ENCODE measurements around the gene ITGAL. TPM values are rescaled to one million over a fixed set of nuclear protein-coding genes. Genes with fewer than 3 reads are reported as not detected.
A peak's percentile ranks its signal among the peaks of the same experiment; 100 is the strongest.

Gene ITGAL
- total RNA-seq (176 and 184 TPM in 2 replicates), polyA plus RNA-seq (110 and 118 TPM in 2 replicates), polyA minus RNA-seq (62.9 and 136 TPM in 2 replicates)
- total RNA-seq (2013) = 48.6 TPM

DNA sequence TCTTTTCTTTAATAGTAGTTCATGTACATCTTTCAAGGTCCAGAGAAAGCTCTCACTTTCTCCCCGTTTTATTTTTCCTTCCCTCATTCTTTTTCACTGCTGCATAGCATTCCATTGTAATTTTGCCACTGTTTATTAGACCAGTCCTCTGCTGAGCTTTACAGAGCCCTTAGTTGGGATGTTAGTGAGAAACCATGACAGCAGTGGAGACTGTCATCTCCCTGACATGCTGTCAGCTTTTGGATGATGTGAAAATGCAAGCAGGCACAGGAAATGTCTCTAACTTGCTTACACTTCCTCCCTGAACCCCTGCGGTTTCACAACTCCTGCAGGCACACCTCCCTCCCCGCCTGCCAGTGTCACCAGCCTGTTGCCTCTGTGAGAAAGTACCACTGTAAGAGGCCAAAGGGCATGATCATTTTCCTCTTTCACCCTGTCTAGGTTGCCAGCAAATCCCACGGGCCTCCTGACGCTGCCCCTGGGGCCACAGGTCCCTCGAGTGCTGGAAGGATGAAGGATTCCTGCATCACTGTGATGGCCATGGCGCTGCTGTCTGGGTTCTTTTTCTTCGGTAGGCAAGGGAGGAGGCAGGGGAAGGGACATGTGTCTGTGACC is at the start of gene ITGAL:
ITGAL (plus strand) TSS at position 415 of the 615 bp plus-strand sequence; CDS start at position 511, 96 bp downstream.
- no peaks in the 10 kb centered on the region for H3K27me3 ChIP-seq (replicated peaks in 1 of 4; ENCODE audit: control extremely low read depth in 1 of 4, control insufficient read depth in 3 of 4, insufficient read depth in 4 of 4, low read length in 3 of 4)
- Mint-ChIP-seq H3K4me1 (peaks cover 47% of the 10 kb centered on the region), H3K9me3 (ENCODE audit: insufficient read depth) (no peaks in the 10 kb centered on the region), H3K27ac (peak within 1 kb of the TSS; percentile 91), H3K4me3 (peak within 1 kb of the TSS; percentile 83), H3K27me3 (no peaks in the 10 kb centered on the region)
- peaks cover 0 to 18% of the 10 kb centered on the region in 2 experiments for H3K36me3 ChIP-seq (replicated peaks in 1 of 2; ENCODE audit: control extremely low read depth in 1 of 2, control insufficient read depth in 1 of 2, extremely low read depth in 1 of 2, insufficient read depth in 2 of 2, low read length in 1 of 2)
- 5% methylated on average over 5 of the region's 8 CpGs for WGBS (ENCODE audit: insufficient coverage)
- TF ChIP-seq EZH2 (IDR thresholded peaks at IDR 0.05; ENCODE audit: borderline replicate concordance, insufficient read depth, low read depth, low read length, poor library complexity, severe bottlenecking) = no peak
- TF ChIP-seq, protein P1, sequence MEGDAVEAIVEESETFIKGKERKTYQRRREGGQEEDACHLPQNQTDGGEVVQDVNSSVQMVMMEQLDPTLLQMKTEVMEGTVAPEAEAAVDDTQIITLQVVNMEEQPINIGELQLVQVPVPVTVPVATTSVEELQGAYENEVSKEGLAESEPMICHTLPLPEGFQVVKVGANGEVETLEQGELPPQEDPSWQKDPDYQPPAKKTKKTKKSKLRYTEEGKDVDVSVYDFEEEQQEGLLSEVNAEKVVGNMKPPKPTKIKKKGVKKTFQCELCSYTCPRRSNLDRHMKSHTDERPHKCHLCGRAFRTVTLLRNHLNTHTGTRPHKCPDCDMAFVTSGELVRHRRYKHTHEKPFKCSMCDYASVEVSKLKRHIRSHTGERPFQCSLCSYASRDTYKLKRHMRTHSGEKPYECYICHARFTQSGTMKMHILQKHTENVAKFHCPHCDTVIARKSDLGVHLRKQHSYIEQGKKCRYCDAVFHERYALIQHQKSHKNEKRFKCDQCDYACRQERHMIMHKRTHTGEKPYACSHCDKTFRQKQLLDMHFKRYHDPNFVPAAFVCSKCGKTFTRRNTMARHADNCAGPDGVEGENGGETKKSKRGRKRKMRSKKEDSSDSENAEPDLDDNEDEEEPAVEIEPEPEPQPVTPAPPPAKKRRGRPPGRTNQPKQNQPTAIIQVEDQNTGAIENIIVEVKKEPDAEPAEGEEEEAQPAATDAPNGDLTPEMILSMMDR (IDR thresholded peaks at IDR 0.05) = no peak
- H3K4me2 ChIP-seq (replicated peaks; ENCODE audit: low read depth, low read length, poor library complexity, severe bottlenecking) = peak within 1 kb of the TSS; percentile 94
- no peaks in the 10 kb centered on the region for H3K9me3 ChIP-seq (ENCODE audit: control extremely low read depth in 1 of 3, control insufficient read depth in 2 of 3, insufficient read depth in 1 of 3, low read length in 2 of 3)
- CTCF ChIA-PET = interaction anchor here (0.9 to 6.5 kb wide), 9 partner anchors 8 to 156 kb away, joined by 3 to 77 read pairs (median 3); partner anchors contain the start of genes DCTPP1 and SEPHS2
- H3K9ac ChIP-seq (ENCODE audit: low read length) = peak within 1 kb of the TSS; percentile 77
- intact Hi-C loops (cut with micrococcal nuclease) = loop anchor here (2.0 to 5.0 kb wide), 4 partner anchors 28 to 95 kb away; partner anchors contain the start of genes DCTPP1, SEPHS2 and ZNF768
- H3K79me2 ChIP-seq (ENCODE audit: control insufficient read depth, insufficient read depth, low read length) = peaks cover 22% of the 10 kb centered on the region
- POLR2A ChIA-PET = interaction anchor here (0.6 to 5.7 kb wide), 13 partner anchors 11 to 188 kb away, joined by 3 to 74 read pairs (median 5); partner anchors contain the start of genes DCTPP1, PRR14 and SEPHS2
- ATAC-seq (ENCODE audit: low read depth) (peak; percentile 69), DNase-seq (peak; percentile 83)
- peaks cover 42 to 48% of the 10 kb centered on the region in 2 donors for H3K4me1 ChIP-seq (ENCODE audit: control insufficient read depth in 2 of 2, insufficient read depth in 2 of 2, low read length in 2 of 2)
- peak within 1 kb of the TSS; percentile 71 for H2AFZ ChIP-seq (ENCODE audit: insufficient read depth, low read depth, low read length, poor library complexity, severe bottlenecking)
- no peaks in the 10 kb centered on the region for H4K20me1 ChIP-seq (ENCODE audit: control insufficient read depth, insufficient read depth, low read length, poor library complexity, severe bottlenecking)
- peak within 1 kb of the TSS; percentile 70 to 82 for H3K27ac ChIP-seq (ENCODE audit: low read length in 2 of 2)
- peak within 1 kb of the TSS; percentile 39 to 76 (median 59) for H3K4me3 ChIP-seq (ENCODE audit: control extremely low read depth in 1 of 5, extremely low read depth in 1 of 5, insufficient read depth in 1 of 5, low read depth in 2 of 5, low read length in 4 of 5)

DNA sequence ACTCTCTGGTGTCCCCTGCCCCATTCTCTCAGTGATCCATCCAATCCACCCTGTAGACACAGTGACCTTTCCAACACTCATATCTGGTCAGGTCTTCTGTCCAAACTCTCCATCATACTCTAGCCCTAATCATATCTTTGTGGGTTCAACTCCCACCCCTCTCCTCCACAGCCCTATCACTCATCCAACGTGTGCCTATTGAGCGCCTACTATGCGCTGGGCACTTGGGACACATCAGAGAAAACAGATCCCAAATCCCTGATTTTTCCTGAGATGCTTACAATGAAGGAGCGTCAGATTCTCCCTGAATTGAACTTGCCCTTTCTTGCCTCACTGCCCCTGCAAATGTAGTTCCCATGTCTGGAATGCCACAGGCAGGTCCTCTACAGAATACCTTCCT is 44.5 kb upstream of the ITGAL start:
- Mint-ChIP-seq H3K27me3 (no peaks in the 10 kb centered on the region), H3K4me3 (peak overlapping the region; percentile 70), H3K9me3 (ENCODE audit: insufficient read depth) (no peaks in the 10 kb centered on the region), H3K27ac (peak overlapping the region; percentile 77), H3K4me1 (peaks cover 15% of the 10 kb centered on the region)
- ChIA-PET CTCF (interaction anchor here (4.6 kb wide), 1 partner anchor 107 kb away, joined by 55 read pairs; the partner anchor contains the start of gene ZNF747), POLR2A (interaction anchor here (1.0 kb wide), 1 partner anchor 10 kb away, joined by 3 read pairs; no protein-coding TSS in a partner anchor)
- H4K20me1 ChIP-seq (ENCODE audit: control insufficient read depth, insufficient read depth, low read length, poor library complexity, severe bottlenecking) = no peaks in the 10 kb centered on the region
- peaks cover 12 to 21% of the 10 kb centered on the region in 2 donors for H3K4me1 ChIP-seq (ENCODE audit: control insufficient read depth in 2 of 2, insufficient read depth in 2 of 2, low read length in 2 of 2)
- peaks cover 5 to 31% of the 10 kb centered on the region in 2 experiments for H3K36me3 ChIP-seq (replicated peaks in 1 of 2; ENCODE audit: control extremely low read depth in 1 of 2, control insufficient read depth in 1 of 2, extremely low read depth in 1 of 2, insufficient read depth in 2 of 2, low read length in 1 of 2)
- H3K4me2 ChIP-seq (replicated peaks; ENCODE audit: low read depth, low read length, poor library complexity, severe bottlenecking) = no peak overlapping the region
- 98% methylated on average over 4 of the region's 4 CpGs for WGBS (ENCODE audit: insufficient coverage)
- no peak overlapping the region for H3K9ac ChIP-seq (ENCODE audit: low read length)
- ATAC-seq (ENCODE audit: low read depth) = no peak
- H3K27ac ChIP-seq (ENCODE audit: low read length in 2 of 2) = no peak overlapping the region
- peaks cover 27% of the 10 kb centered on the region for H3K79me2 ChIP-seq (ENCODE audit: control insufficient read depth, insufficient read depth, low read length)
- TF ChIP-seq, protein P1 (IDR thresholded peaks at IDR 0.05) = no peak
- no peak for TF ChIP-seq EZH2 (IDR thresholded peaks at IDR 0.05; ENCODE audit: borderline replicate concordance, insufficient read depth, low read depth, low read length, poor library complexity, severe bottlenecking)
- DNase-seq = no peak
- intact Hi-C loops (cut with micrococcal nuclease) = no loop called here
- no peak overlapping the region for H2AFZ ChIP-seq (ENCODE audit: insufficient read depth, low read depth, low read length, poor library complexity, severe bottlenecking)
- no peak overlapping the region for H3K4me3 ChIP-seq (ENCODE audit: control extremely low read depth in 1 of 5, extremely low read depth in 1 of 5, insufficient read depth in 1 of 5, low read depth in 2 of 5, low read length in 4 of 5)
- H3K27me3 ChIP-seq (replicated peaks in 1 of 4; ENCODE audit: control extremely low read depth in 1 of 4, control insufficient read depth in 3 of 4, insufficient read depth in 4 of 4, low read length in 3 of 4) = no peaks in the 10 kb centered on the region
- no peaks in the 10 kb centered on the region for H3K9me3 ChIP-seq (ENCODE audit: control extremely low read depth in 1 of 3, control insufficient read depth in 2 of 3, insufficient read depth in 1 of 3, low read length in 2 of 3)

All from B cell (primary cell).